ENCODE data around the gene KCNN1.
A peak's percentile ranks its signal among the peaks of the same experiment; 100 is the strongest.
"Not testable (repeated sequence)": the region's sequence is repeated elsewhere in the genome, so short reads cannot be mapped to it uniquely, and the experiment has no call there.

The KCNN1 gene

GRCh38 chr19:18001777-18002345 is 35.0 kb downstream of the KCNN1 start:
- peak in 2 of 3 donors; percentile 59 to 63 for DNase-seq

- peak; percentile 76 to 85 (median 81) for DNase-seq
Observed at GRCh38 chr19:18002347-18002850, 35.5 kb downstream of the KCNN1 start.

- DNase-seq, result not testable (repeated sequence)
Observed at GRCh38 chr19:18005750-18006149, 38.8 kb downstream of the KCNN1 start.

GRCh38 chr19:18007044-18007916 is 40.4 kb downstream of the KCNN1 start:
- peak; percentile 90 to 93 (median 92) for DNase-seq

- DNase-seq, result peak; percentile 93 to 97 (median 97)
Observed at GRCh38 chr19:18007917-18008673, 41.2 kb downstream of the KCNN1 start, which contains the start of gene ARRDC2. Gene ARRDC2 (plus strand): TSS chr19:18008170. CDS start chr19:18008311, 141 bp downstream.

GRCh38 chr19:18008814-18009213 is 41.9 kb downstream of the KCNN1 start:
- no peak for DNase-seq

GRCh38 chr19:18009412-18010066 is 42.6 kb downstream of the KCNN1 start:
- DNase-seq, result peak; percentile 74 to 83 (median 82)

- DNase-seq, result no peak
Observed at GRCh38 chr19:18010149-18010548, 43.2 kb downstream of the KCNN1 start.

- no peak for DNase-seq
Observed at GRCh38 chr19:18013210-18014111, 46.6 kb downstream of the KCNN1 start.

- DNase-seq, result no peak
Observed at GRCh38 chr19:18014197-18014596, 47.3 kb downstream of the KCNN1 start.

- DNase-seq, result no peak
Observed at GRCh38 chr19:18016209-18016910, 49.5 kb downstream of the KCNN1 start.

- DNase-seq, result peak; percentile 66 to 70 (median 69)
Observed at GRCh38 chr19:18017275-18018083, 50.6 kb downstream of the KCNN1 start.

GRCh38 chr19:18020212-18021085 is 53.5 kb downstream of the KCNN1 start:
- DNase-seq, result peak in 2 of 3 donors; percentile 52 to 71

- peak; percentile 97 for DNase-seq
Observed at GRCh38 chr19:18021121-18021755, 54.3 kb downstream of the KCNN1 start.

- peak; percentile 82 to 88 (median 85) for DNase-seq
Observed at GRCh38 chr19:18023622-18024251, 56.8 kb downstream of the KCNN1 start.

- DNase-seq, result no peak
Observed at GRCh38 chr19:18027151-18027550, 60.2 kb downstream of the KCNN1 start.

- DNase-seq, result peak; percentile 32 to 44 (median 39)
Observed at GRCh38 chr19:18029617-18030338, 62.9 kb downstream of the KCNN1 start.
